Epithelial cell of esophagus (primary cell): ENCODE measurements around the gene B3GALT2.
"Not testable (repeated sequence)": the region's sequence is repeated elsewhere in the genome, so short reads cannot be mapped to it uniquely, and the experiment has no call there.

Experiments
- DNase-seq: peaks from one replicate; pipeline ENCODE4 v3.0.0; 2010; ENCODE audit warnings: low read depth
- H3K4me3 ChIP-seq: 2 replicates; pipeline ENCODE4 v1.5.1; 2011; ENCODE audit warnings: mild to moderate bottlenecking, low read length, control low read depth
- TF ChIP-seq, protein P1 (sequence below): IDR thresholded peaks from 2 replicates; pipeline ENCODE4 v1.5.1; 2011; ENCODE audit warnings: low read depth, mild to moderate bottlenecking, low read length, control low read depth, inconsistent platforms; ENCODE audit not compliant: insufficient read depth; ENCODE audit errors: missing control alignments

B3GALT2 gene, protein sequence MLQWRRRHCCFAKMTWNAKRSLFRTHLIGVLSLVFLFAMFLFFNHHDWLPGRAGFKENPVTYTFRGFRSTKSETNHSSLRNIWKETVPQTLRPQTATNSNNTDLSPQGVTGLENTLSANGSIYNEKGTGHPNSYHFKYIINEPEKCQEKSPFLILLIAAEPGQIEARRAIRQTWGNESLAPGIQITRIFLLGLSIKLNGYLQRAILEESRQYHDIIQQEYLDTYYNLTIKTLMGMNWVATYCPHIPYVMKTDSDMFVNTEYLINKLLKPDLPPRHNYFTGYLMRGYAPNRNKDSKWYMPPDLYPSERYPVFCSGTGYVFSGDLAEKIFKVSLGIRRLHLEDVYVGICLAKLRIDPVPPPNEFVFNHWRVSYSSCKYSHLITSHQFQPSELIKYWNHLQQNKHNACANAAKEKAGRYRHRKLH

DNA sequence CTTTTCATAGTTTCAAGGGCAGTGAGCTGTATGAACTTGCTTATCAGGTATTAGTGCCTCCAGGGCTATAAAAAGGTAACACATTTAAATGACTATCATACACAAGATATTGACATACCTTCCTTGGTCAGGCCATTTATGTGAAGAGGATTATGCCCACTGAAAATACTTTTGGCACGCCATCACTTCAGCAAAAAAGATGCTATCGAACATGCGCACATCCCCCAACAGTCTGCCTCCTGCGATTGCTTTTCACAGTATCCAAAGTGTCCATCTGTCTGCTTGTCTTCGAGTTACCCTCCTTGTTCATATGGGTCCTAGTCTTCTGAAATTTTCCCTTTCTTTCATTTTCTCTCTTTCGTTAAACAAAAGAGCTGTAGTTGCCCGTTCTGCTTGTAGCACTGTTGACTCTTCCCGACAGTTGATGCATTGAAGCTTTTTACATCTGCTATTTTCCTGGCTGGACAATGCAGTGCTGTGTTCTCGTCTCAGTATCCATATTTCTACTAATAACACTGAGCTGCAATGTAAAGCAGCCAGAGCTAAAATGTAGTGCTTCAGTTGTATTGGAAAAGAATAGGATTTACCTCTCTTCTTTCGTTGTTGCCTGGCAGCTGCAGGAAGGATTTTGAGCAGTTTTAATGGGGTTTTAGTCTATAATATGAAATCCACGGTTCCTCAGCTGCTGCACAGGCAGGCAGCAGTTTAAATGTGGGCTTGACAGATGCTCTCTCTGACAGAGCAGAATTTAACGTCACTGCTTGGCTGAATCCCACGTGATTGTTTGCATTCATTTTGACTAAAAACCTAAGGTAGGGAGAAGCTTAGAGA lies at the start of gene B3GALT2:
Gene B3GALT2 (minus strand): TSS at position 713 of the 831 bp plus-strand sequence. CDS start 5,051 bp downstream, outside the sequence.
- DNase-seq = peak; percentile 67
- no peak within 1 kb of the TSS for H3K4me3 ChIP-seq
- TF ChIP-seq, protein P1, sequence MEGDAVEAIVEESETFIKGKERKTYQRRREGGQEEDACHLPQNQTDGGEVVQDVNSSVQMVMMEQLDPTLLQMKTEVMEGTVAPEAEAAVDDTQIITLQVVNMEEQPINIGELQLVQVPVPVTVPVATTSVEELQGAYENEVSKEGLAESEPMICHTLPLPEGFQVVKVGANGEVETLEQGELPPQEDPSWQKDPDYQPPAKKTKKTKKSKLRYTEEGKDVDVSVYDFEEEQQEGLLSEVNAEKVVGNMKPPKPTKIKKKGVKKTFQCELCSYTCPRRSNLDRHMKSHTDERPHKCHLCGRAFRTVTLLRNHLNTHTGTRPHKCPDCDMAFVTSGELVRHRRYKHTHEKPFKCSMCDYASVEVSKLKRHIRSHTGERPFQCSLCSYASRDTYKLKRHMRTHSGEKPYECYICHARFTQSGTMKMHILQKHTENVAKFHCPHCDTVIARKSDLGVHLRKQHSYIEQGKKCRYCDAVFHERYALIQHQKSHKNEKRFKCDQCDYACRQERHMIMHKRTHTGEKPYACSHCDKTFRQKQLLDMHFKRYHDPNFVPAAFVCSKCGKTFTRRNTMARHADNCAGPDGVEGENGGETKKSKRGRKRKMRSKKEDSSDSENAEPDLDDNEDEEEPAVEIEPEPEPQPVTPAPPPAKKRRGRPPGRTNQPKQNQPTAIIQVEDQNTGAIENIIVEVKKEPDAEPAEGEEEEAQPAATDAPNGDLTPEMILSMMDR = no peak

DNA sequence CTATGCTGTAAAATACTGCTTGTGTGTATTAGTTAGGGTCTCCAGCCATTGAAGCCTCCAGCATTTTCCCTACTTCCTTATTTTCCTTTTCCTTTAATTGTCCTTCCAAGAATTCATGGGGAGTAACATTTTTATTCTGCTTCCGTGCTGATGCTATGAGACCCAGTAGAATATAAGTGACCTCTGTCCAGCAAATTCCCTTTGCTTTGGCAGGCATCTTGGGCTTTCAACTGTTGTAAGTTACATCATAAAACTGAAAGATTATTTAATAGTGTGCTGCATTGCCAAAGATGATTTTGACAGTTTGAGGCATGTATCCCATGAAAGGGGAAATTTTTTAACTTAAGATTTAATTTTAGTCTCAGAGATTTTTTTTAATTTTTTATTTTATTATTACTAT lies 48.1 kb upstream of the B3GALT2 start:
- no peak for DNase-seq
- no peak overlapping the region for H3K4me3 ChIP-seq
- TF ChIP-seq, protein P1 = no peak

DNA sequence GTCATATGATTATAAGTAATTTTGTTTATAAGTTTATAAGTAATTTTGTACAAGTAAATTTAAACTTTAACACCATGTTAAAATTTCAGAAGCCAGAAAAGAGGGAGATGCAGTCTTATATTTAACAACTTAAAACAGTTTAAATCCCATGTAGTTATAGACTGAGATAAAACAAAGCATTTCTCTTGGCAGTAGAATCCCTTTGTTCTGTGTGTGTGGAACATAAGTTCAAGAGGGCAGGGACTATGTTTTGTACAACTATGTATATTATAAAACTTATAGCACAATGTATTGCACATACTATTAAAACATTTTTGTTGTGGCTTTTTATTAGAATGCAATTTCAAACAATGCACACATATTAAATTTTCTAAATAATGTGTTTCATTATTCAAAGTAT lies 44.7 kb upstream of the B3GALT2 start:
- not testable (repeated sequence) for DNase-seq, H3K4me3 ChIP-seq

GRCh38 chr1:193229136-193229535 lies 42.7 kb upstream of the B3GALT2 start:
- TF ChIP-seq, protein P1 = no peak
- no peak overlapping the region for H3K4me3 ChIP-seq
- peak; percentile 66 for DNase-seq

DNA sequence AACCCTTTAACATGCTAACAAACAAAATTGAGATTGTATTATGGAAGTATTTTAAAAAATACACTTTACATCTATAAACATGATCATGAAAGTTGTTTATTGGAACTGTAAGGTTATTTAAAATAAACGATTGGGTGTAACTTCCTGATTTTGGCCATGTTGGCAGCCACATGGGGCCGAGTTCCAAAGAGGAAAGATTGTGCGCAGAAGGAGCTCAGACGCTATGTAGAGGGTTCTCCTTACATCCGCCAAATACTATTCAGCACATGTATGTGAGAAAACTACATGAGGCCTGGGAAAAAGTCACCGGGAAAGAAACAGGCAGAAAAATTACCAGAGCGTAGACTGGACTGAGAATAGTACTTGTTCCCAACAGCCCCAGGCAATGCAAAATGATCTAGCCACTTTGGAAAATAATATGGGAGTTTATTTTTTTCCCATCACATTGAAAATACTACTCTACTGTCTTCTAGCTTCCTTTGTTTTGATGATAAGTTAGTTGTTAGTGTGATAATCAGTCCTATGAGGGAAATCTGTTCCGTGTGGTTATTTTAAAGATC lies 35.7 kb upstream of the B3GALT2 start:
- no peak for DNase-seq
- TF ChIP-seq, protein P1 = no peak
- H3K4me3 ChIP-seq = no peak overlapping the region

GRCh38 chr1:193221651-193222050 lies 35.2 kb upstream of the B3GALT2 start:
- TF ChIP-seq, protein P1 = no peak

DNA sequence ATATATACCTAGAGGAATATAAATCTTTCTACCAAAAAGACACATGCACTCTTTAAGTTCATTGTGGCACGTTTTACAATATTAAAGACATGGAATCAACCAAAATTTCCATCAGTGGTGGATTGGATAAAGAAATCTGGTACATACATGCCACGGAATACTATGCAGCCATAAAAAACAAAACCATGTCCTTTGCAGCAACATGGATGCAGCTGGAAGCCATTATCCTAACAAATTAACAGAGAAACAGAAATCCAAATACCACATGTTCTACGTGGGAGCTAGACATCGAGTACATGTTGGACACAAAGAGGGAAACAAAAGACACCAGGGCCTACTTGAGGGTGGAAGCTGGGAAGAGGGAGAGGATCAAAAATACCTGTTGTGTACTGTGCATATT lies 33.0 kb upstream of the B3GALT2 start:
- TF ChIP-seq, protein P1 = no peak
- no peak for DNase-seq

More at GRCh38 chr1:193221651-193222050, 35.2 kb upstream of the B3GALT2 start:
- H3K4me3 ChIP-seq = no peak overlapping the region
- DNase-seq = peak; percentile 11

More for the DNA sequence above, 33.0 kb upstream of the B3GALT2 start:
- H3K4me3 ChIP-seq = no peak overlapping the region
